NCI-H2227 (cell line): Measurements from ENCODE around the gene UNC5A.

Experiments used
- DNase-seq: peaks from one replicate; lab custom pipeline; 2025; ENCODE audit not compliant: unreplicated experiment; lab: John Stamatoyannopoulos, UW

UNC5A gene

DNA sequence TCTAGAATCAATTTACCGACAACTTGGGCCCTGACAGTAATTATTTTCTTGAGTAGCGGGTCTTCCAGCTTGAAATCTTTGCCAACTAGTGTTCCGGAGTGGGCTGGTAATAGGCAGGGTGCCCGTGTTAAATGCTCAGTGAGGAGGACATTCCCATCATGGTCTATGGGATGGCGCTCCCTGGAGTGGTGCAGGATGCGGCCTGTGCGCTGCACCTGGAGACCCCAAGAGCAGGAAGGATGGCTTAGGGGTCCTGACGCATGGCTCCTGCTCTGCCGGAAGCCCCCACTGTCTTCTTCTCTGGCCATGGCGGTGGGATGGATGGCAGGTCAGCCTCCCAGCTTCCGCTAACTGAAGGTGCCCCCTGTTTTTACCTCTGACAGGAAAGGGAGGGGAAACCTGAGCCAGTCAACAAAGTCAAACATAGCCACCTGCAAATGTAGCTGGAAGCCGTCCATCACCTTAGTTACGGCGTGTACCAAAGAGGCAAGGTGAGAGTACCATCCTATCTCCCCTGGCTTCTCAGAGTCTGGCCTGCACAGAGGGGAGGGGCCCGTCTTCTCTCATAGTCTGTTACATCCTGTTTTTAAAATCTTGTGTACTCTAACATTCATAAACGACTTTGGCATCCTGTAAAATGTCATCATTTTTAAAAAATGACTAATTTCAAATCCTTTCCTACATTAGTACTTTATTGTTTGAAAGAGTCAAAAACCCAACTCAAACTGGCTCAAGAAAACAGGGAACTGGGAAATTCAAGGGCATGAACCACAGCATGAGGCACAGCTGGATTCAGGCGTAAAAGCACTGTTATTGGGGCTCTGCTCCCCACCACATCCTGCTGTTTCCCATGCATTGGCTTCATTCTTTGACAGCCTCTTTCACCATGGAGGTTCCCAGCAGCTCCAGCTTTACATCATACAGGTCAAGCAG lies 28.5 kb upstream of the UNC5A start:
- no peak for DNase-seq

DNA sequence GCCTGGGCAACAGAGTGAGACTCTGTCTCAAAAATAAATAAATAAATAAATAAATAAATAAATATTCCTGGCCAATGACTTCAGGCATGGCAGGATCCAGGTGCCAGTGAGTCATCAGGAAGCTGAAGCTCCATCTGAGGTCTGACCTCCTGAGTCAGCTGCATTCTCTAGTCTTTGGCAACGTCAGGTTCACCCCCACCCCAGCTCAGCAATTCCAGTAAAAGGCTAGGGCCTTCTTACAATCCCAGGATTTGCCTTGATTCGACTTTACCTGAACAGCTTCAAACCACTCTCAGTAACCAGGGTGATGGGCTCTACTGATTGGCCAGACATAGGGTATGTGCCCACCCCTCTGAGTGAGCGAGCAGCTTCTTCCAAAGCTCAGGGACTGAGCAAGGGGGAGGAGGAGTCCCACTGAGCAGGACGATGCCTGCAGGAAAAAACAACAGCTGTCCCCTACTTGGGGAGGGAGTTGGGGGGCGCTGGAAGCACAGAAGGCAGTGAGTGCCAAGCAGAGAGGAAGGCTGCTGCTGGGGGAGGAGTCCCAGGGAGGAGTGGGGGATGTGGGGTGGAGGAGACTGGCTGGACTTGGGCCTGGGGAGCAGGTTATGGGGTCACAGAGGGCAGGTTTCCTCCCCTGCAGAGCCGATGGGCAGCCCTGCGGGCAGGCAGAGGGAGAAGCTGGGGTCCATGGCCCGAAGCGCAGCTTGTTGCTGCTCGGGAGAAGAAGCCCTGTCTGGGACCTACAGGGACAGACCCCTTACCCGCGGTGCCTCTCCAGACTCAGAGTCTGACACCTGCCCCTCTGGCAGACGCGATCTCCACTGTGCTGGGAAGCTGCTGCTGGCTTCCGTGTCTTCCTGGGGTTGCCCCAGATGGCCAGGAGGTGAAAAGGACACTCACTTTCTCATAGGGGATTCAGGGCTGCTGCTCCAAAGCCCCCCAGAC lies 25.9 kb upstream of the UNC5A start:
- no peak for DNase-seq

DNA sequence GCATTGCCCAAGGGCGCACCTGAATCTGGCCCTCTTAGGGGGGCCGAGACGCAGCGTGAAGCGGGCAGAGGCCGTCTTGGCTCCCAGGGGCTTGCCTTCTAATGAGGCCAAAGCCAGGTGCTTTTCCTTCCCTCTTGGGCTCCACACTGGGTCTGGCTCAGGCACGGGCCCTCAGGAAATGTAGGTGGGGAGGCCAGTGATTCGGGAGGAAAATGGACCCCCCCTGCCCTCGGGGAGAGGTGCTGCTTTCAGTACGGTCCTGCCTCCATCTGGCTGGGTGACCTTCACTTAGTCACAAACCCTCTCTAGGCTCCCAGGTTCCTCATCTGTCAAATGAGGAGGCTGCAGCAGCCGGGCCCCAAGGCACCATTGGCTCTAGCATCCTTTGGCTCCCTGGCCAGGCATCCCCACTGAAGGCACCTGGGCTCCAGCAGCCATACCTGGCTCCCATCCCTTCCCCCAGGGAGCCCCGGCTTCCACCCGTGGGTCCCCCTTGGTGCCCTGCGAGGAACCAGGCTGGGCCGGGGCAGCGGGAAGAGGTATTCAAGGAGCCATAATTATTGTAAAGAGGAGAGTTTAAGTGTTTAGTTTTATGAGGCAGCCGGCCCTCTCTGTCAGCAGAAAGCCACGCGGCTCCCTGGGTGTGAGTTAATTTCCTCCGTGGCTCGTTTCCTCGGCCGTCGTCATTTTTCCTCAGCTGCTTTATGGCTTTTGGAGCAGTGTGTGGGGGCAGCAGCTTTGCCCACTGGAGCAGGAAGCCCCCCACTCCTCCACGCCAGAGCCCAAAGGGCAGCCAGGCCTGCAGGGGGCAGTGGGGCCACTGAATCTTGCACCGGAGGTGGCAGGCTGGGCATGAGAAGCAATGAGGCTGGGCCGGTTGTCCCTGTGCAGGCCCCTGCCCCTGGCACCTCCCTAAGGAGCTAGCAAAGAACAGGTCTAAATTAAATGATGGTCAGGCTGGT lies 24.9 kb upstream of the UNC5A start:
- no peak for DNase-seq

DNA sequence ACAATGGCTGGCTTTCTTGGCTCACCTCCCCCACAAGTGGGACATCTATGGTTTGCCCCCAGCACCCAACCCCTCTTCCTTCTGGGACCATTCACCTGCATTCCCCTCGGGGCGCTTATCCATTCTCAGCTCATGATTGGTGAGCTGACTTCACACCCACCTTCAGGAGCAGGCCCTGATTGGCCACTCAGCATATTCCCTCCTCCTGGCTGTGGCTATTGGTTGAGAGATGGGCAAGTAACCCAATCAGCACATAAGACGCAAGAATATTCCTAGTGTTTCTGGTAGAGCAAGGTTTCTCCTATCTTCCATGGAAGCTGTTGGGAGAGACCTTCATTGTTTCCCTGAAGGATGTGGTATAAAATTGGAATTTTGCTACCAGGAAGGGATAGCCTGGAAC lies 22.7 kb upstream of the UNC5A start:
- DNase-seq = no peak

DNA sequence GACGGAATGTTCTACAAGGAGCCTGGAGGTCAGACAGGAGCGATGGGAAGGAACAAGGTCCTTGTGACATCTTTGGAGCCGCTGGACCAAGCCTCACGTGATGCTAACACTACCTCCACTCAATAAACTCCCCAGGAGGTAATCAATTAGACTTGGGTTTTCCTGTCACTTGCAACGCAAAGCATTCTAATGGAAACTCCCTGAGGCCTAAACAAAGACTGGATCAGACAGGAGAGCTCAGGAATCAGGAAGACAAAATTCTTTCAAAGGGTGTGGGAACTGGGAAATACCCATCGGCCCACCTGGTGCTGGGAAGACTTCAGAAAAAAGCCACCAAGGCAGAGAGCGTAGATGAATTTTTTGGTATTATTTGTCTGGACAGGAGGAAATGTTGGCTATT lies 22.3 kb upstream of the UNC5A start:
- DNase-seq = no peak

DNA sequence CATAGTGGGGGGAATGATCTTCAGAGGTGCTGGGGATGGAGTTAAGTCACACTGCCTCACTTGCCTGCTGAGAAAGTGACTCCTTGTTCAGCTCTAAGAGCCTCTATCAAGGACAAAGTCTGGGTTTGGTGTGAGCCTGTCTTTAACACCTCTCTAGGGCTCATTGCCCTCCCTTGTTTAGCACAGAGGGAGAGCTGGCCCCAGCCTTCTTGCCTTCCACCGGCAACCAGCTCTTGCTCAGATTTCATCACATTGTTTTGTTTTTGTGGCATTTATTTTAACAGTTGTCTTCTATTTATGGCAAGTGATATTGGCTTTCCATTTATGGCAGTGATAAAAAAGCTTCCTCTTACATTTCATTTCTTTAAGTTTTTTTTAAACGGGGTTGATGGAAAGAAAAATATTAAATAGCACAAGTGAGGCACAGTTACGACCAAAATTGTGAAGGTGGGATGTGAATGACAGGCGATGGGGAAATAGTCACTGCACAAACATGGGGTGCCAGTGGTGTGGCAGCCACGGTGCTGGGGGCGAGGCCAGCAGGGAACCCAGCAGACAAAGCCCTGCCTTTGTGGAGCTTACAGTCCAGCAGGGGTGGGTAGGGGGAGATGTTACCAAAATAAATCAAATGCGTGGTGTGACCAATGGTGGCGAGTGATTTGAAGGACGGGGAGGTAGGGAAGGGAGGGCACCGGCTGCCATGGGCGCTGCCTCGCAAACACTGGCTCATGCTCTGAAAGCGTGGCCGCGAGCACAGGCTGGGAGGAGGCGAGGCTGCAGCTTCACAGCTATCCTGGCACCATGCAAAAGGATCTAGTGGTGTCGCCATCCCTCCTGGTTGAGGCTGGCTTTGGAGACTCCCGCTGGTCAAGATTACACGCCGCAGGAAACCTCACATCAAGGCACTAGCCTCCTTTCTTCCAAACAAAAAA lies 21.2 kb upstream of the UNC5A start:
- DNase-seq = no peak

DNA sequence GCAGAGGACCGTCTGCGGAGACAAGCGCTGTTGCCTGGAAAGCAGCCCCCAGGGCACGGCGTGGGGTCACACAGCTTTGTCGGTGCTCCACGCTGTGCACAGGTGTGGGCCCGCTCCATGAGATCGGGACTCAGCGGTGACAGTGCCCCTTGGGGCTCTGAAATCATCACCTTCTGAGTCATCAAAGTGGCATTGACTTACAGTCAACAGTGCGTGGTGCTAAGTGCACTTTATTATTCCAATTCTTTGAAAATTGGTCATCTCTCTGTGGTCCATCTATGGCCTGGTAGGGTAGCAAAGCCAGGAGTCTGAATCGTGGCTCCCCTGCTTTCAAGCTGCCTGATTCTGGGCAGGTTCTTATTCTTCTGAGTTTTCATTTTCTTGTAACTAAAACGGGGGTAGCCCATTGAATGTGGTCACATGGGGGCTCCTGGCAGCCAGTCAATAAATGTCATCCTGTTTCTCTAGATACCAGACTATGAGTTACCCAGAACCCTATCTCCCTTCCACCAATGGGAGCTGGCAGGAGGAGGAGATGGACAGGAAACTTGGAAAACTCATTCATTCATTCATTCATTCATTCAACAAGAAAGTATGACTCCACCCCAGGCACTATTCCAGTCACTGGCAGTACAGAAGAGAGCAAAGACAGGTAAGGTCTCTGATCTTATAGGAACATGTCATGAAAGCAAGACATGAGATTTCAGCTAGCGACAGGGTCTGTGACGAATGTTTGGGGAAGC lies 20.3 kb upstream of the UNC5A start:
- no peak for DNase-seq

DNA sequence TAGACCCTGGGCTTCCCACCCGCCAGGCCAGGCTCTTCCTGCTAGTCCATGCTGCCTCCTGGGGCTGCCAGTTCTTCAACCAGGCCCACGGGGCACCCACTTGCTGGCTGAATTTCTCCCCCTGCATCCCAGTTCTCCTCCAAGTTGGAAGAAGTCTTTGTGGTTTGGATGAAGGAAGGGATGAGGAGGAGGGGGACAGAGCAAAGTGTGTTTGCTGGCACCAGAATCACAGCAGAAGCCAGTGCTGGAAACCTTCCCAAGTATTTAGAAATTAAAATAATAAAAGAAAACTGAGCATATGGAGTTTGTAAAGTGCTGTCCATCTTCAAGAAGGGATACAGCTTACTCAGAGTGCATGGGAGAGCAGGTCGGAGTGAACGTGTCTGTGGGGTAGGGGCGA lies 19.4 kb upstream of the UNC5A start:
- no peak for DNase-seq

DNA sequence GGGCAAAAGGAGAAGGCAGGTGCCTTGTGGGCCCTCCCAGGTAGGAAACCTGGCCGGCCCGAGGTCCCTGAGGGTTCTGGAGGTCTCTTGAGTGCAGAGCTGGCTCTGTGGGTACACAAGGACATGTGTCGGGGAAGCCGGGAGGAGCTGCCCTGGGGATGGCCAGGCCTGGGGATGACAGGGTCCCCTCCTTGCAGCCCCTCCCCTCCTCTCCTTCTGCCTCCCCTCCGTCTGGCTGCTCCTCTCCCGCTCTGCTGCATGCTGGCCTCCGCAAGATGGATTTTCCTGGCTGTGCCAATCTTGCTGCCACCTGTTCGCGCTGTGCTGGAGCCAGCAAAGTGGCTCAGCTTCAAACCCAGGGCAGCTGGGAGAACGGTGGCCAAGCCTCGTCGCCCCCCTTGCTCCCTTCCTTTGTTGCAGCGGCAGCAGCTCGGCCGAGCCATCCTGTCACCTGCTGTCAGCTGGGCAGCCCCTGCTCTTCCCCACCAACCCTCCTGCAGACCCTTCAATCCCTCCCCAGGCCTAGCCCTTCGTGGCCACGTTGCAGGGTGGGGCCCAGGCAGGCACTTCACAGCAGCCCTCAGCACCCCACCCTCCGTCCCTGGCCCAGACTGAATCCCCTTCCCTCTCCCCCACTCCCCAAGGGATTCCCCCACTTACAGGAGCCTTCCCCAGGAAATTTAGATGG lies 17.6 kb upstream of the UNC5A start:
- DNase-seq = no peak

DNA sequence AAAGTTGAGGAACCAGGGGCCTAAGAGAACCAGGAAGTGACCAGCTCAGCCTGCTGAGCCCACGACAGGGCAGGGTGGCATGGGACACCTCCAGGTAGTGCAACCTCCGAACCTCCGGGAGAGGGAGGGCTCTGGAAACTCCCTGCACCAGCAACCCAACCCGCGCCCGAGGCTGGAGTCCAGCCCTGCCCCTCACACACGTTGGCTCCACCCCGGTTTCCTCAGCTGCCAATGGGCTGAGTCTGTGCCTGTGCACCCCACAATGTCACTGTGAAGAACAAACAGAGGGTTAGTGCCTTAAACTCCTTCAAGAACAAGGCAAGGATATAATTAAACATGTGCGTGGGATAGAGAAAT lies 17.0 kb upstream of the UNC5A start:
- no peak for DNase-seq

DNA sequence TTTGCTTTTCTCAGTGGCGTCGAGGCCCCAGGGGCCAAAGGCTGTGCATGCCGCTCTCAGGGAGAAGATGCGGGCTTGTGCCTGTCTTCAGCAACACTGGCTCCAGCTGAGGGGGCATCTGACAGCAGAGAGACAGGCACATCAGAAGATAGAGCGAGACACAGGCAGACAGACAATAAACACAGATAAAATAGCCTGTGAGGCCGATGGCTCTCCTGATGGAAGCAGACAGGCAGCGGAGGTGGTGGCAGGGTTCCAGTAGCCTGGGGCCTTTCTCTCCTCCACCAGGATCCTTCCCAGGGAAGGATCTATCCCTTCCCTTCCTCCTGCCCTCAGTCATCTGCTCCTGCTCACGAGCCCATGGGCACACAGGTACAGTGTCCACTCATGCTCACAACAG lies 16.6 kb upstream of the UNC5A start:
- no peak for DNase-seq

DNA sequence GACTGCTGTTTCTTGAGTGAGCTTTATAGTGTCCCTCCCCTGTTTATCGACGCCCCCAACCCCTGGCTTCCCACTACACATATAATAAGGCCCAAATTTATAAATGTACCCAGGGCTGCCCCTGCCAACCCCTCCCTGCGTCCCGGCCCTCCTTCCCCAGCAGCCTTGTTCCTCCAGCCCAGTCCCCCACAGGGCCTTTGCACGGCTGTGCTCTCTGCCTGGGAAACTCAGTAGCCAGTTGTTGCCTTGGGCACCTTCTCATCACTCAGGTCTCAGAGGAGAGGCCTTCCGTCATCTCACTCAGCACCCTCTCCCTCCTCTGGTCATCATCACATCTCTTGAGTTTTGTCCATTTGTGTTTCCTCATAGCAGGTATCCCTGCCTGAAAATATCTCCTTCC lies 15.8 kb upstream of the UNC5A start:
- DNase-seq = no peak

DNA sequence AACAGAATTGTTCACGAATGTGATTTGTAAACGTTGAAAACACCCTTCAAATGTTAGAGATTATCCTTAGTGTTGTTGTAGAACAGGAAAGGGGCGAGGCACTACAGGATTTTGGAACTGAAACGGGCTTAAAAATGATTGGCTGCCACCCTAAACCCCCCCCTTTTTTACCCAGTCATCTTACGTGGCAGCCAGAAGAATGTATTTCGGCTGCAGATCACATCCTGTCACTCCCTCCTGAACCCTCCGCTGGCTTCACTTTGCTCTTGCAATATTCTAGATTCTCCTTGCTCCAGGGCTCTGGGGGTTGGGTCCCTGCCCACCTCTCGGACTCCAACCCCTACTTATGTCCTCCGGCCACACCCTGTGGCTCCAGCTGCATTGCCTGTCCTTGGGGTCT lies 13.9 kb upstream of the UNC5A start:
- no peak for DNase-seq

DNA sequence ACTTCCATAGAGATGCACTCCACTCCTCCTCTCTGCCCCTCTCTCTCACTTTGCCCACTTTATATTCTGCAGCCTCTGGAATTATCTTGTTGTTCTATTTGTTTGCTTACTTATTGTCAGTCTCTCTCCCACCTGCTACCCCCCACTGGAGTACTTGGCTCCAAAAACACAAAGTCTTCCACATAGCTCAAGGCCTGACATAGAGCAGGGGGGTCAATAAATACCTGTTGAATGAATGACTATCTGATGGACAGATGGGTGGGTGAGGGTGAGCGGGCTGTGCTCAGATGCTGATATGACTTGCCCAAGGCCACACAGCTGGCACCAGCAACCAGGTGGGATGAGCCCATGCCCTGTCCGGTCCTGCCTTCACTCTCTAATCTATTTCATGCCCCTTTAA lies 13.4 kb upstream of the UNC5A start:
- no peak for DNase-seq

DNA sequence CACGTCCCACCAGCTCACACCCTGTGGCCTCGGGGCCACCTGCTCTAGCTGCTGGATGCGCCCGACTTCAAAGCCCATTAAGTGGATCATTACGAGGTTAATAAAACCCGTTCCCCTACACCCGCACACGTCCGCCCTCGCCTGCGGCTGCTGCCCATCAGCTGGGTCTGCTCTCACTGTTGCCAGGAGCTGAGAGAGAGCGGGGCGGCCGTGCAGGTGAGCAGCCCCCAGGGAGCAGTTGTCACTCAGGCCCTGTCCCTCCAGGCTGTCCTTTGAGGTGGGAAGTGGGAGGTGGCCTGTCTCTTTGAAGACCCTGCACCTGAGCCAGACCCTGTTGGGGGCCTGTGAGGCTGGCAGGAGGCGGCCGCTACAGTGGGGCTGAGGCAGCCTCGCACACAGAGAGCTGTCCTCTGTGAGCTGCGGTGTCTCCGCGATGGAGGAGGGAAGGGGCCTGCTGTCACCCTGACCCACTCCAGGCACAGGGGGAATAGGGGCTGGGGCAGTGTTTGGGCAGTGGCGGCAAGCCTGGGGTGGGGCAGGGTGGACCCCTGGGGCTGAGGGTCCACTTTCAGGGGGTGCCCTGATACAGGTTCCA lies 12.8 kb upstream of the UNC5A start:
- no peak for DNase-seq

DNA sequence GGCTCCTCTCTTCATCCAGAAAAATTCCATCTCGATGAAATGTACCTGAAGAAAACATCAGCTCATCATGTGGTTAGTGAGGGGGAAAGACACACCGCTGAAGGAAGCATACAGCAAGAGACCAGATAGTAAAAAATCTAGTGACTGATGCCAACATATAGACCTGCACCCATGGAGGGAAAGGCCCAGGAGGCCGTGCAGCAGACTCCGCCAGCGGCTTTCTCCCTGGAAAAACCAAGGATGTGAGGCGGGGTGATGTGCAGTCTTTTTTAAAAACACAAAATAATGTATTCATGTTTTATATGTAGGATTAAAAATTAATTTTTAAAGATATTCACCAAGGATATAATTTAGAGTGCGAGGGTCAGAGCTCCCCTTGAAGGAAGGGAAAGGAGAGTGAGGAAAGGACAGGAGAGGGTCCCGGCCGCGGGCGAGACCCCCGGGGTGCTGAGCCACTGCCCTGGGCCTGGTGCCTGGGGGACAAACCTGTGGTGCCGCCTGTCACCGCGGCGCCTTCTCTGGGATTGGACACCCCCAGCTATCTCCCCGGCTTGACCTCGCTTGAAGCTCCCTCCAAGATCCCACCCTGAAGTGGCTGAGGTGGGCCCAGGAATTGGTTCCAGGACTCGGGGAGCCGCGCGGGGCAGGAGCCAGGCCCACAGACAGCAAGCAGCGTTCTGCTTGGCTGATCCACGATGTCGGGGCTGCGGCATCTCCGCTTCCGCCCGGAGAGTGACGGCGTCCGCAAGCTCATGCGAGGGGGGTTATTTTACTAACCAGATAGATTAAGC lies 12.1 kb upstream of the UNC5A start:
- DNase-seq = no peak

DNA sequence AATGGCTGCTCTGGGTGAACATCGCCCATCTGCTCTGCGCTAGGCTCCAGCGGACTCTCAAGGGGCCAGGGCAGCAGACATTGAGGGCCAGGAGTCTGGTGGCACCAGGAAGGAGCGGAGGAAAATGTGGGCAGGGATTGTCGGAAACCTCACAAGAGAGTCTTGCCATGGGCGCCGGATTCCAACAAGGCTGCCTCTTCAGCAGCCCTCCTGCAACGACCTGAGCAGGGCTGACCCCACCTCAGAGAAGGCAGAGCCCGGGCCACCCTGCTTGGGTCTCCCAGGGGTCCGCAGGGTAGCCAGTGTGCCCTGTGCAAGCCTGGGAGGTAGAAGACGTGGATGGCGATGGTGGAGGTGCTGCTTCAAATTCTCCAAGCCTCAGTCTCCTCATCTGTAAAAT lies 11.4 kb upstream of the UNC5A start:
- no peak for DNase-seq
